Body of pancreas (tissue), 4 donors: Measurements from ENCODE around the gene PRUNE2. TPM values are rescaled to one million over a fixed set of nuclear protein-coding genes. Genes with fewer than 3 reads are reported as not detected.

ENCODE experiments used
- ATAC-seq: fragments of 150-250 bp; one replicate; pipeline ENCODE4 v1.9.1; 2016
- DNase-seq, 4 donors: peaks; one replicate each; pipeline ENCODE4 v3.0.0-alpha.2; 2019
- H3K27ac ChIP-seq, 4 donors: fragments of 200-600 bp; sonication (generic); 1 replicate in 3 of 4; 2 replicates in 1 of 4; pipeline versions ENCODE4 v1.5.1 to v1.6.1; 2016 to 2019; ENCODE audit warnings: mild to moderate bottlenecking in 1 of 4, mixed read lengths in 1 of 4, moderate library complexity in 1 of 4
- H3K27me3 ChIP-seq, 2 donors: fragments of 200-600 bp; sonication (generic); one replicate each; pipeline ENCODE4 v1.6.0; 2016; ENCODE audit warnings: mild to moderate bottlenecking in 1 of 2
- H3K36me3 ChIP-seq, 2 donors: fragments of 200-600 bp; sonication (generic); replicated peaks in 1 of 2; 2 replicates each; pipeline ENCODE4 v1.5.1; 2016; ENCODE audit warnings: low read depth in 2 of 2; ENCODE audit not compliant: insufficient read depth in 1 of 2
- H3K4me1 ChIP-seq: fragments of 200-600 bp; sonication (generic); one replicate; pipeline ENCODE4 v1.6.0; 2016
- H3K4me3 ChIP-seq, 2 donors: fragments of 200-600 bp; sonication (generic); 1 replicate in 1 of 2; 2 replicates in 1 of 2; pipeline ENCODE4 v1.5.1; 2016 to 2019
- H3K9me3 ChIP-seq, 3 donors: fragments of 200-600 bp; sonication (generic); 1 replicate in 2 of 3; 2 replicates in 1 of 3; pipeline ENCODE4 v1.5.1; 2016
- CTCF ChIP-seq, 7 experiments: fragments of 450-650 bp in 4 of 7; fragments of 200-600 bp in 3 of 7; sonication (generic) in 3 of 7; IDR thresholded peaks; one replicate each; pipeline ENCODE4 v1.5.1; 2016 to 2019; ENCODE audit warnings: antibody characterized with exemption in 7 of 7
- POLR2A ChIP-seq, 3 donors: fragments of 450-650 bp; IDR thresholded peaks; one replicate each; pipeline ENCODE4 v1.6.1; 2016; ENCODE audit warnings: antibody characterized with exemption in 3 of 3, mild to moderate bottlenecking in 2 of 3
- WGBS, 2 donors: methylation state at CpG; one replicate each; pipeline ENCODE4 v1.1.5; 2017; 5-methylcytosine and 5-hydroxymethylcytosine counted together
- intact Hi-C: fragments of 100-400 bp; cut with DNase I; formaldehyde crosslinking; loops from one replicate; pipeline ENCODE4 v1.15.1; 2023
- total RNA-seq, 2 donors: library from RNA; depleted of rRNA; stranded (reverse); fragments of >200 nt; gene quantifications; one replicate each; pipeline ENCODE4 v1.1.0, GENCODE V29; 2016

The PRUNE2 gene
- total RNA-seq, 2 donors from 2014 or later, result 3.9 to 15.2 TPM

GRCh38 chr9:76787677-76788076 is 118.2 kb downstream of the PRUNE2 start:
- intact Hi-C loops, result no loop called here
- TF ChIP-seq CTCF (IDR thresholded peaks at IDR 0.05), result no peak
- no peak for TF ChIP-seq POLR2A (IDR thresholded peaks at IDR 0.05)
- no peak overlapping the region for H3K27ac ChIP-seq
- no peaks in the 10 kb centered on the region for H3K27me3 ChIP-seq
- WGBS, 2 donors, result 81 to 87% methylated on average over 11 of the region's 11 CpGs
- H3K4me1 ChIP-seq, result no peaks in the 10 kb centered on the region
- no peaks in the 10 kb centered on the region for H3K36me3 ChIP-seq
- H3K4me3 ChIP-seq, result no peak overlapping the region
- ATAC-seq (no peak), DNase-seq (no peak)
- H3K9me3 ChIP-seq, result no peaks in the 10 kb centered on the region

GRCh38 chr9:76785501-76785900 is 120.4 kb downstream of the PRUNE2 start:
- no peak overlapping the region for H3K4me3 ChIP-seq
- H3K4me1 ChIP-seq, result no peaks in the 10 kb centered on the region
- intact Hi-C loops, result no loop called here
- DNase-seq (no peak), ATAC-seq (no peak)
- TF ChIP-seq CTCF (IDR thresholded peaks at IDR 0.05), result no peak
- TF ChIP-seq POLR2A (IDR thresholded peaks at IDR 0.05), result no peak
- WGBS, 2 donors, result 83% methylated on average over 1 of the region's 1 CpG
- H3K9me3 ChIP-seq, result no peaks in the 10 kb centered on the region
- no peaks in the 10 kb centered on the region for H3K36me3 ChIP-seq
- H3K27ac ChIP-seq, result no peak overlapping the region
- no peaks in the 10 kb centered on the region for H3K27me3 ChIP-seq

GRCh38 chr9:76784881-76785280 is 121.0 kb downstream of the PRUNE2 start:
- DNase-seq (no peak), ATAC-seq (no peak)
- Histone ChIP-seq H3K4me3 (no peak overlapping the region), H3K9me3 (no peaks in the 10 kb centered on the region), H3K27ac (no peak overlapping the region), H3K27me3 (no peaks in the 10 kb centered on the region), H3K36me3 (no peaks in the 10 kb centered on the region), H3K4me1 (no peaks in the 10 kb centered on the region)
- intact Hi-C loops, result no loop called here
- no peak for TF ChIP-seq CTCF (IDR thresholded peaks at IDR 0.05)
- no peak for TF ChIP-seq POLR2A (IDR thresholded peaks at IDR 0.05)

- WGBS, 2 donors, result 67 to 76% methylated on average over 4 to 5 of the region's 5 CpGs
- no peak for ATAC-seq
- DNase-seq, result no peak
- no peaks in the 10 kb centered on the region for H3K27me3 ChIP-seq
- H3K4me1 ChIP-seq, result no peaks in the 10 kb centered on the region
- no peak overlapping the region for H3K27ac ChIP-seq
- no peaks in the 10 kb centered on the region for H3K36me3 ChIP-seq
- no peak overlapping the region for H3K4me3 ChIP-seq
- H3K9me3 ChIP-seq, result no peaks in the 10 kb centered on the region
- no peak for TF ChIP-seq POLR2A (IDR thresholded peaks at IDR 0.05)
- no peak for TF ChIP-seq CTCF (IDR thresholded peaks at IDR 0.05)
- intact Hi-C loops, result no loop called here
Measured at GRCh38 chr9:76772686-76773445, 133.0 kb downstream of the PRUNE2 start.

- WGBS, 2 donors, result 78 to 79% methylated on average over 3 of the region's 3 CpGs
- Histone ChIP-seq H3K36me3 (no peaks in the 10 kb centered on the region), H3K4me1 (no peaks in the 10 kb centered on the region), H3K27me3 (no peaks in the 10 kb centered on the region), H3K27ac (no peak overlapping the region), H3K4me3 (no peak overlapping the region), H3K9me3 (no peaks in the 10 kb centered on the region)
- intact Hi-C loops, result no loop called here
- DNase-seq, result no peak
- no peak for TF ChIP-seq CTCF (IDR thresholded peaks at IDR 0.05)
- TF ChIP-seq POLR2A (IDR thresholded peaks at IDR 0.05), result no peak
- no peak for ATAC-seq
Measured at GRCh38 chr9:76766126-76766525, 139.8 kb downstream of the PRUNE2 start.
